DMS79 treated with DMSO at 0.1 percent for 48 hours (cell line): Measurements from ENCODE around the gene SYK.

Experiments used
- DNase-seq: peaks from one replicate; lab custom pipeline; 2025; lab: John Stamatoyannopoulos, UW

The SYK gene

GRCh38 chr9:90946982-90947381 lies 145.4 kb downstream of the SYK start:
- DNase-seq: peak; percentile 86
